GM23338 (cell line): ENCODE measurements around the gene LGALSL.

Experiments
- CREB1 ChIP-seq: fragments of 250-450 bp; sonication (Bioruptor Pico); IDR thresholded peaks from 2 replicates; pipeline ENCODE4 v1.5.0; 2020; ENCODE audit warnings: low read depth, mild to moderate bottlenecking, moderate library complexity
- EZH2 ChIP-seq: fragments of 200-600 bp; sonication (generic); IDR thresholded peaks from one replicate; pipeline ENCODE4 v1.8.0; 2017; ENCODE audit warnings: antibody characterized with exemption, mild to moderate bottlenecking, low read depth; ENCODE audit not compliant: unreplicated experiment
- EZH2phosphoT487 ChIP-seq: fragments of 200-600 bp; sonication (generic); IDR thresholded peaks from one replicate; pipeline ENCODE4 v1.8.1; 2018; ENCODE audit warnings: antibody characterized with exemption; ENCODE audit not compliant: unreplicated experiment
- POLR2AphosphoS5 ChIP-seq: IDR thresholded peaks from 2 replicates; pipeline ENCODE4 v1.6.1; 2016; ENCODE audit warnings: antibody characterized with exemption, low read depth
- STAT1 ChIP-seq: IDR thresholded peaks from one replicate; pipeline ENCODE4 v1.6.1; 2016; ENCODE audit warnings: antibody characterized with exemption; ENCODE audit not compliant: unreplicated experiment
- ZNF331 ChIP-seq: fragments of 250-450 bp; sonication (Bioruptor Pico); IDR thresholded peaks from 2 replicates; pipeline ENCODE4 v1.5.0; 2020; ENCODE audit warnings: low read depth, mild to moderate bottlenecking, moderate library complexity
- TF ChIP-seq, protein P1 (sequence below), 2 experiments: fragments of 200-600 bp in 1 of 2; sonication (generic) in 1 of 2; conservative IDR thresholded peaks; 2 replicates each; pipeline versions ENCODE4 v1.5.1 to v1.6.1; 2016 to 2017; ENCODE audit warnings: antibody characterized with exemption in 2 of 2, low read depth in 2 of 2, mild to moderate bottlenecking in 2 of 2, moderate library complexity in 1 of 2
- TF ChIP-seq, protein P2 (sequence below): IDR thresholded peaks from one replicate; pipeline ENCODE4 v1.6.1; 2018; ENCODE audit warnings: antibody characterized with exemption; ENCODE audit not compliant: unreplicated experiment

DNA sequence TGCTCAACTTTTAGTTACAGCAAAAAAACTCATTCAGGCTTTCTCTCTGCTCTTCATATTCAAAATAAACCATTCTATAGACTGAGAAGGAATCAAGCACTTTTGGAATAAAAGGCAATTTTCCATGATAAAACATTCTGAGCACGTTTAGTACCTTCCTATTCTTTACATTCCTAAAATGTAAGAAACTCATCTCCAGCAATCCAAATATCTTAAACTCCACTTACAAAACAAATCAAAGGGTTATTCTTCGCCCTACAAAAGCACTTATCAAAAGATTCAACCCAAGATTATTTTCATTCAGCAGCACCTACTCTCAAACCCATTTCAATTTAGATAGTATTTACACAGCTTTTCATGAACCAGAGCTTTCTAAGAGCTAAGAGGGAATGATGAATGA, 2.9 kb upstream of the LGALSL start:
- TF ChIP-seq EZH2phosphoT487 (no peak), POLR2AphosphoS5 (no peak), EZH2 (no peak), CREB1 (CRISPR knock-in tag) (no peak), STAT1 (no peak), ZNF331 (CRISPR knock-in tag) (no peak)
- TF ChIP-seq, protein P1, sequence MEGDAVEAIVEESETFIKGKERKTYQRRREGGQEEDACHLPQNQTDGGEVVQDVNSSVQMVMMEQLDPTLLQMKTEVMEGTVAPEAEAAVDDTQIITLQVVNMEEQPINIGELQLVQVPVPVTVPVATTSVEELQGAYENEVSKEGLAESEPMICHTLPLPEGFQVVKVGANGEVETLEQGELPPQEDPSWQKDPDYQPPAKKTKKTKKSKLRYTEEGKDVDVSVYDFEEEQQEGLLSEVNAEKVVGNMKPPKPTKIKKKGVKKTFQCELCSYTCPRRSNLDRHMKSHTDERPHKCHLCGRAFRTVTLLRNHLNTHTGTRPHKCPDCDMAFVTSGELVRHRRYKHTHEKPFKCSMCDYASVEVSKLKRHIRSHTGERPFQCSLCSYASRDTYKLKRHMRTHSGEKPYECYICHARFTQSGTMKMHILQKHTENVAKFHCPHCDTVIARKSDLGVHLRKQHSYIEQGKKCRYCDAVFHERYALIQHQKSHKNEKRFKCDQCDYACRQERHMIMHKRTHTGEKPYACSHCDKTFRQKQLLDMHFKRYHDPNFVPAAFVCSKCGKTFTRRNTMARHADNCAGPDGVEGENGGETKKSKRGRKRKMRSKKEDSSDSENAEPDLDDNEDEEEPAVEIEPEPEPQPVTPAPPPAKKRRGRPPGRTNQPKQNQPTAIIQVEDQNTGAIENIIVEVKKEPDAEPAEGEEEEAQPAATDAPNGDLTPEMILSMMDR (conservative IDR thresholded peaks at IDR 0.05; ENCODE audit: low read depth in 2 of 2): no peak
- TF ChIP-seq, protein P2, sequence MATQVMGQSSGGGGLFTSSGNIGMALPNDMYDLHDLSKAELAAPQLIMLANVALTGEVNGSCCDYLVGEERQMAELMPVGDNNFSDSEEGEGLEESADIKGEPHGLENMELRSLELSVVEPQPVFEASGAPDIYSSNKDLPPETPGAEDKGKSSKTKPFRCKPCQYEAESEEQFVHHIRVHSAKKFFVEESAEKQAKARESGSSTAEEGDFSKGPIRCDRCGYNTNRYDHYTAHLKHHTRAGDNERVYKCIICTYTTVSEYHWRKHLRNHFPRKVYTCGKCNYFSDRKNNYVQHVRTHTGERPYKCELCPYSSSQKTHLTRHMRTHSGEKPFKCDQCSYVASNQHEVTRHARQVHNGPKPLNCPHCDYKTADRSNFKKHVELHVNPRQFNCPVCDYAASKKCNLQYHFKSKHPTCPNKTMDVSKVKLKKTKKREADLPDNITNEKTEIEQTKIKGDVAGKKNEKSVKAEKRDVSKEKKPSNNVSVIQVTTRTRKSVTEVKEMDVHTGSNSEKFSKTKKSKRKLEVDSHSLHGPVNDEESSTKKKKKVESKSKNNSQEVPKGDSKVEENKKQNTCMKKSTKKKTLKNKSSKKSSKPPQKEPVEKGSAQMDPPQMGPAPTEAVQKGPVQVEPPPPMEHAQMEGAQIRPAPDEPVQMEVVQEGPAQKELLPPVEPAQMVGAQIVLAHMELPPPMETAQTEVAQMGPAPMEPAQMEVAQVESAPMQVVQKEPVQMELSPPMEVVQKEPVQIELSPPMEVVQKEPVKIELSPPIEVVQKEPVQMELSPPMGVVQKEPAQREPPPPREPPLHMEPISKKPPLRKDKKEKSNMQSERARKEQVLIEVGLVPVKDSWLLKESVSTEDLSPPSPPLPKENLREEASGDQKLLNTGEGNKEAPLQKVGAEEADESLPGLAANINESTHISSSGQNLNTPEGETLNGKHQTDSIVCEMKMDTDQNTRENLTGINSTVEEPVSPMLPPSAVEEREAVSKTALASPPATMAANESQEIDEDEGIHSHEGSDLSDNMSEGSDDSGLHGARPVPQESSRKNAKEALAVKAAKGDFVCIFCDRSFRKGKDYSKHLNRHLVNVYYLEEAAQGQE: no peak
